ENCODE results near the gene MRAS.

DNA sequence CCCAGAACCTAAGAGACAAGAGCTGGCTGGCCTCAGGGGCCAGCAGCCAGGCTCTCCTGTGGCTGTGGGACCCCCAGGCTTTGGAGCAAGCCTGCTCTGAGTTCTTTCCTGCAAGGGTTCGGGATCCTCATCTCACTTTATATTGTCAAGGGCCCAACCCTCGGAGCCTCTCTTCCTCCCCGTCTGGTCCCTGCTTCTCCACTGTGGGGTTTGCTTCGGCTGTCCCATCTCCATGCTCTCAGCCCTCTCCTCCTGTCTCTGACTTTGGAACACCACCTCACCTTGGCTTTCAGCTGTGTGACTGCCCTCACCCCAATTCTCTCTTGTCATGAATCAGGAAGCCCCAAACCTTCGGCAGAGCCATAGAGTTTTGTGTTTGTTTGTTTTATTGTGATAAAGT is 30.0 kb downstream of the MRAS start:
- no peak for TF ChIP-seq POLR2A (IDR thresholded peaks at IDR 0.05)
- TF ChIP-seq, protein P1, sequence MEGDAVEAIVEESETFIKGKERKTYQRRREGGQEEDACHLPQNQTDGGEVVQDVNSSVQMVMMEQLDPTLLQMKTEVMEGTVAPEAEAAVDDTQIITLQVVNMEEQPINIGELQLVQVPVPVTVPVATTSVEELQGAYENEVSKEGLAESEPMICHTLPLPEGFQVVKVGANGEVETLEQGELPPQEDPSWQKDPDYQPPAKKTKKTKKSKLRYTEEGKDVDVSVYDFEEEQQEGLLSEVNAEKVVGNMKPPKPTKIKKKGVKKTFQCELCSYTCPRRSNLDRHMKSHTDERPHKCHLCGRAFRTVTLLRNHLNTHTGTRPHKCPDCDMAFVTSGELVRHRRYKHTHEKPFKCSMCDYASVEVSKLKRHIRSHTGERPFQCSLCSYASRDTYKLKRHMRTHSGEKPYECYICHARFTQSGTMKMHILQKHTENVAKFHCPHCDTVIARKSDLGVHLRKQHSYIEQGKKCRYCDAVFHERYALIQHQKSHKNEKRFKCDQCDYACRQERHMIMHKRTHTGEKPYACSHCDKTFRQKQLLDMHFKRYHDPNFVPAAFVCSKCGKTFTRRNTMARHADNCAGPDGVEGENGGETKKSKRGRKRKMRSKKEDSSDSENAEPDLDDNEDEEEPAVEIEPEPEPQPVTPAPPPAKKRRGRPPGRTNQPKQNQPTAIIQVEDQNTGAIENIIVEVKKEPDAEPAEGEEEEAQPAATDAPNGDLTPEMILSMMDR (IDR thresholded peaks at IDR 0.05), result no peak

Measured in gastroesophageal sphincter (tissue), 3 donors.